ENCODE data around the gene MTIF3.

DNA sequence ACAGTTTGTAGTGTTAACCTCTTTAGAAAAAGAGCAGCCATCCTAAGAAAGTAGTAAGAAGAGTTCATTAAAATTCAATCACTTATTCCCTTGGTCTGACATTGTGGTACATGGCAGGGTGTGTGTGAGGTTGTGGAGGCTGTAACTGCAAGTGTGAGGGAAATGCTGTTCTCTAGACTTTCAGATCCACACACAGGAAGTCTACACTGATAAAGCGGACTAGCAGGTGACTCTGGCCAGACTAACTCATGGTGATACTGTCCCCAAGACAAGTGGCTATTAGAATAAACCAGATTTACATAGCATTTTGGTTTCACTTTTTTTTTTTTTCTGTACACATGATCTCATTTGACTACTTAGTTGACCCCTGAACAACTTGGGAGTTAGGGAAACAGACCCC is 10.0 kb downstream of the MTIF3 start:
- no peak for TF ChIP-seq POLR2A (IDR thresholded peaks at IDR 0.05; ENCODE audit: low read depth, low read length)
- no peak for TF ChIP-seq TAF1 (IDR thresholded peaks at IDR 0.05; ENCODE audit: borderline replicate concordance, low read depth, low read length)
- no peak for TF ChIP-seq POLR2AphosphoS5 (IDR thresholded peaks at IDR 0.05; ENCODE audit: low read depth, low read length)

Measured in GM12892 (cell line).